ENCODE results near the gene PLGRKT. TPM values are rescaled to one million over a fixed set of nuclear protein-coding genes. Genes with fewer than 3 reads are reported as not detected.

The PLGRKT gene
- total and polyA plus RNA-seq, 2 experiments from 2014 or later, result 13.1 to 31.5 TPM

Small RNA genes lying within 50 kb of the gene (small RNA-seq; reads per million reads assigned to genes)
- not detected for gene AL135786.1 (ENCODE audit: low replicate concordance)
- not detected for gene HMGN2P31 (ENCODE audit: low replicate concordance)

Other genes starting within 250 kb of the PLGRKT start
- not detected in 2 replicates for gene INSL4, start 206.5 kb downstream of the PLGRKT start, total RNA-seq (2014; rRNA removed; shearing (Covaris generic))
- gene INSL4, start 206.5 kb downstream of the PLGRKT start, polyA plus RNA-seq (2016; fragmentation: Nextera tagmentation; extraction: Ambion mirVana), result not detected in 2 replicates
- gene RLN2, start 133.2 kb downstream of the PLGRKT start, total RNA-seq (2014; rRNA removed; shearing (Covaris generic)), result 4.0 and 4.7 TPM in 2 replicates
- gene RLN2, start 133.2 kb downstream of the PLGRKT start, polyA plus RNA-seq (2016; fragmentation: Nextera tagmentation; extraction: Ambion mirVana), result 9.5 and 10.6 TPM in 2 replicates
- gene RLN1, start 98.0 kb downstream of the PLGRKT start, total RNA-seq (2014; rRNA removed; shearing (Covaris generic)), result 1.2 TPM in 1 of 2 replicates, not detected in the other
- gene RLN1, start 98.0 kb downstream of the PLGRKT start, polyA plus RNA-seq (2016; fragmentation: Nextera tagmentation; extraction: Ambion mirVana), result 3.0 and 3.4 TPM in 2 replicates
- not detected in 2 replicates for gene CD274, start 12.6 kb upstream of the PLGRKT start, total RNA-seq (2014; rRNA removed; shearing (Covaris generic))
- 0.17 TPM in 1 of 2 replicates, not detected in the other for gene CD274, start 12.6 kb upstream of the PLGRKT start, polyA plus RNA-seq (2016; fragmentation: Nextera tagmentation; extraction: Ambion mirVana)
- not detected in 2 replicates for gene PDCD1LG2, start 72.6 kb upstream of the PLGRKT start, total RNA-seq (2014; rRNA removed; shearing (Covaris generic))
- gene PDCD1LG2, start 72.6 kb upstream of the PLGRKT start, polyA plus RNA-seq (2016; fragmentation: Nextera tagmentation; extraction: Ambion mirVana), result not detected in 2 replicates
- 31.5 and 34.9 TPM in 2 replicates for gene RIC1, start 191.2 kb upstream of the PLGRKT start, total RNA-seq (2014; rRNA removed; shearing (Covaris generic))
- 5.7 and 7.8 TPM in 2 replicates for gene RIC1, start 191.2 kb upstream of the PLGRKT start, polyA plus RNA-seq (2016; fragmentation: Nextera tagmentation; extraction: Ambion mirVana)